Jurkat, Clone E6-1 (cell line): ENCODE measurements around the gene SRRM4. TPM values are rescaled to one million over a fixed set of nuclear protein-coding genes. Genes with fewer than 3 reads are reported as not detected.
A peak's percentile ranks its signal among the peaks of the same experiment; 100 is the strongest.

Experiments
- DNase-seq: peaks from one replicate; pipeline ENCODE4 v3.0.0-alpha.2; 2011; ENCODE audit warnings: low read depth, low spot score
- H3K4me3 ChIP-seq: 2 replicates; pipeline ENCODE4 v1.5.1; 2011; ENCODE audit warnings: mild to moderate bottlenecking, low read length, control low read depth, moderate library complexity
- polyA plus RNA-seq: library from polyadenylated mRNA; unstranded; fragments of >200 nt; gene quantifications from one replicate; pipeline ENCODE4 v1.2.1, GENCODE V29; 2012; ENCODE audit warnings: missing spikeins; ENCODE audit not compliant: insufficient read length, insufficient read depth

The SRRM4 gene
- polyA plus RNA-seq: not detected

GRCh38 chr12:118981285-118982211 is at the start of gene SRRM4:
TSS of gene SRRM4 (plus strand) at chr12:118981541. CDS start at chr12:118981883, 342 bp downstream.
- DNase-seq: no peak
- H3K4me3 ChIP-seq: no peak within 1 kb of the TSS

- no peak for DNase-seq
- H3K4me3 ChIP-seq: no peak overlapping the region
Measured at GRCh38 chr12:118946256-118946655, 35.1 kb upstream of the SRRM4 start.

- no peak overlapping the region for H3K4me3 ChIP-seq
- no peak for DNase-seq
Measured at GRCh38 chr12:118958520-118958919, 22.8 kb upstream of the SRRM4 start.

GRCh38 chr12:118959348-118959747 is 22.0 kb upstream of the SRRM4 start:
- no peak for DNase-seq
- H3K4me3 ChIP-seq: no peak overlapping the region

GRCh38 chr12:118959985-118960560 is 21.3 kb upstream of the SRRM4 start:
- DNase-seq: no peak
- H3K4me3 ChIP-seq: no peak overlapping the region

GRCh38 chr12:118960865-118961264 is 20.5 kb upstream of the SRRM4 start:
- H3K4me3 ChIP-seq: no peak overlapping the region
- no peak for DNase-seq

- H3K4me3 ChIP-seq: no peak overlapping the region
- no peak for DNase-seq
Measured at GRCh38 chr12:118964988-118965387, 16.4 kb upstream of the SRRM4 start.

GRCh38 chr12:118970856-118971255 is 10.5 kb upstream of the SRRM4 start:
- DNase-seq: no peak
- no peak overlapping the region for H3K4me3 ChIP-seq

- no peak for DNase-seq
- no peak overlapping the region for H3K4me3 ChIP-seq
Measured at GRCh38 chr12:118972982-118973381, 8.4 kb upstream of the SRRM4 start.

GRCh38 chr12:118979763-118980406 is 1.5 kb upstream of the SRRM4 start:
- DNase-seq: peak; percentile 62
- no peak overlapping the region for H3K4me3 ChIP-seq

GRCh38 chr12:118980407-118981014 is 830 bp upstream of the SRRM4 start:
- H3K4me3 ChIP-seq: no peak overlapping the region
- DNase-seq: no peak

- H3K4me3 ChIP-seq: no peak overlapping the region
- no peak for DNase-seq
Measured at GRCh38 chr12:118982302-118982701, 961 bp downstream of the SRRM4 start.

- H3K4me3 ChIP-seq: no peak overlapping the region
- no peak for DNase-seq
Measured at GRCh38 chr12:118982984-118983761, 1.8 kb downstream of the SRRM4 start.

GRCh38 chr12:118984161-118984943 is 3.0 kb downstream of the SRRM4 start:
- DNase-seq: no peak

GRCh38 chr12:118986050-118986449 is 4.7 kb downstream of the SRRM4 start:
- no peak overlapping the region for H3K4me3 ChIP-seq
- no peak for DNase-seq

More at GRCh38 chr12:118984161-118984943, 3.0 kb downstream of the SRRM4 start:
- H3K4me3 ChIP-seq: no peak overlapping the region

- no peak overlapping the region for H3K4me3 ChIP-seq
- DNase-seq: no peak
Measured at GRCh38 chr12:118999107-118999506, 17.8 kb downstream of the SRRM4 start.

- H3K4me3 ChIP-seq: no peak overlapping the region
- DNase-seq: no peak
Measured at GRCh38 chr12:119005085-119005484, 23.7 kb downstream of the SRRM4 start.

- DNase-seq: no peak
Measured at GRCh38 chr12:119005913-119006312, 24.6 kb downstream of the SRRM4 start.

More at GRCh38 chr12:119005913-119006312, 24.6 kb downstream of the SRRM4 start:
- H3K4me3 ChIP-seq: no peak overlapping the region
